ENCODE data around the gene KIAA2012.

The KIAA2012 gene

GRCh38 chr2:202035089-202035940, 37.7 kb upstream of the KIAA2012 start:
- Histone ChIP-seq H2AFZ (ENCODE audit: low read depth, low read length) (no peak overlapping the region), H3K4me3 (ENCODE audit: low read depth in 1 of 2, low read length in 2 of 2) (no peak overlapping the region), H3K27ac (ENCODE audit: low read length) (no peak overlapping the region), H3K4me2 (ENCODE audit: insufficient read depth, low read length) (no peak overlapping the region), H4K20me1 (ENCODE audit: insufficient read depth, low read length) (no peaks in the 10 kb centered on the region), H3K27me3 (ENCODE audit: insufficient read depth, low read length, poor library complexity) (peaks cover 12% of the 10 kb centered on the region), H3K9ac (ENCODE audit: low read depth, low read length) (no peak overlapping the region), H3K4me1 (ENCODE audit: insufficient read depth, low read length) (no peaks in the 10 kb centered on the region), H3K36me3 (ENCODE audit: insufficient read depth, low read length) (no peaks in the 10 kb centered on the region), H3K79me2 (ENCODE audit: insufficient read depth, low read length) (no peaks in the 10 kb centered on the region), H3K9me3 (ENCODE audit: insufficient read depth, low read length, severe bottlenecking) (peaks cover 4% of the 10 kb centered on the region)
- TF ChIP-seq EZH2 (IDR thresholded peaks at IDR 0.05; ENCODE audit: borderline replicate concordance, low read depth, low read length, severe bottlenecking): no peak
- TF ChIP-seq CTCF (IDR thresholded peaks at IDR 0.05; ENCODE audit: borderline replicate concordance, extremely low read depth, low read length, poor library complexity, severe bottlenecking): no peak
- ATAC-seq (ENCODE audit: insufficient read depth, low read depth) (no peak), DNase-seq (no peak)

GRCh38 chr2:202035941-202036372, 37.1 kb upstream of the KIAA2012 start:
- DNase-seq (no peak), ATAC-seq (ENCODE audit: insufficient read depth, low read depth) (no peak)
- peaks cover 4% of the 10 kb centered on the region for H3K9me3 ChIP-seq (ENCODE audit: insufficient read depth, low read length, severe bottlenecking)
- no peak overlapping the region for H3K4me3 ChIP-seq (ENCODE audit: low read depth in 1 of 2, low read length in 2 of 2)
- H3K79me2 ChIP-seq (ENCODE audit: insufficient read depth, low read length): no peaks in the 10 kb centered on the region
- H2AFZ ChIP-seq (ENCODE audit: low read depth, low read length): no peak overlapping the region
- TF ChIP-seq CTCF (IDR thresholded peaks at IDR 0.05; ENCODE audit: borderline replicate concordance, extremely low read depth, low read length, poor library complexity, severe bottlenecking) (no peak), EZH2 (IDR thresholded peaks at IDR 0.05; ENCODE audit: borderline replicate concordance, low read depth, low read length, severe bottlenecking) (no peak)
- no peaks in the 10 kb centered on the region for H4K20me1 ChIP-seq (ENCODE audit: insufficient read depth, low read length)
- H3K4me2 ChIP-seq (ENCODE audit: insufficient read depth, low read length): no peak overlapping the region
- H3K27ac ChIP-seq (ENCODE audit: low read length): no peak overlapping the region
- H3K27me3 ChIP-seq (ENCODE audit: insufficient read depth, low read length, poor library complexity): peaks cover 18% of the 10 kb centered on the region
- H3K9ac ChIP-seq (ENCODE audit: low read depth, low read length): no peak overlapping the region
- no peaks in the 10 kb centered on the region for H3K36me3 ChIP-seq (ENCODE audit: insufficient read depth, low read length)
- no peaks in the 10 kb centered on the region for H3K4me1 ChIP-seq (ENCODE audit: insufficient read depth, low read length)

GRCh38 chr2:202036601-202037037, 36.4 kb upstream of the KIAA2012 start:
- Histone ChIP-seq H3K4me3 (ENCODE audit: low read depth in 1 of 2, low read length in 2 of 2) (no peak overlapping the region), H4K20me1 (ENCODE audit: insufficient read depth, low read length) (no peaks in the 10 kb centered on the region), H2AFZ (ENCODE audit: low read depth, low read length) (no peak overlapping the region), H3K4me2 (ENCODE audit: insufficient read depth, low read length) (no peak overlapping the region), H3K9ac (ENCODE audit: low read depth, low read length) (no peak overlapping the region), H3K36me3 (ENCODE audit: insufficient read depth, low read length) (no peaks in the 10 kb centered on the region), H3K4me1 (ENCODE audit: insufficient read depth, low read length) (no peaks in the 10 kb centered on the region), H3K27ac (ENCODE audit: low read length) (no peak overlapping the region), H3K27me3 (ENCODE audit: insufficient read depth, low read length, poor library complexity) (peaks cover 19% of the 10 kb centered on the region), H3K9me3 (ENCODE audit: insufficient read depth, low read length, severe bottlenecking) (peaks cover 4% of the 10 kb centered on the region), H3K79me2 (ENCODE audit: insufficient read depth, low read length) (no peaks in the 10 kb centered on the region)
- DNase-seq (no peak), ATAC-seq (ENCODE audit: insufficient read depth, low read depth) (no peak)
- no peak for TF ChIP-seq CTCF (IDR thresholded peaks at IDR 0.05; ENCODE audit: borderline replicate concordance, extremely low read depth, low read length, poor library complexity, severe bottlenecking)
- no peak for TF ChIP-seq EZH2 (IDR thresholded peaks at IDR 0.05; ENCODE audit: borderline replicate concordance, low read depth, low read length, severe bottlenecking)

Measured in DND-41 (cell line).